Measurements from ENCODE around the gene SLC7A14. TPM values are rescaled to one million over a fixed set of nuclear protein-coding genes. Genes with fewer than 3 reads are reported as not detected.

Gene SLC7A14
- total RNA-seq, 2 donors from 2014 or later, result 0.26 TPM; not detected in 1

DNA sequence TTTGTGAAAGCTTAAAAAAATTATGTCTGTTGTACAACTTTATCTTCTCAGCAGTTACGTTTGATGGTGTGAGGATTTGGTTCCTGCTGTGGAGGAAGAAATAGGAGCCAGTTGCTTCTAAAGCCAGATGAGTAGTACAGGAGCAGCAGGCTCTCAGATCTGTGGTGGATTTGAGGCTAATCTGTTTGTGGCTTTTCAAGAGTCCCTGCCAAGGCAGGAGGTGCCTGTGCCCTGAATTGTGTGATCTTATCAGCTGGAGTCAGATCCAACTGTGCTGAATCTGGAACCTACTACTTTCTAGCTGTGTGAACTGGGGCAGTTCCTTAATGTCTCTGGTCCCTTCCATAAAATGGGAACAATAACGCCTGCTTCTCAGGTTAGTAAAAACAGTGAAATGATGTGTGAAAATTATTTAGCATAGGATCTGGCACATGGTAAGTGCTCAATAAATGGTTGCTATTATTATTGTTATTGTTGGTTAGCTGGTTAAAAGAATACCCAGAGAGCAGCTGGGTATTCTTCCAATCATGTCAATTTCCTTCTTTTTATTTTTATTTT lies 159.6 kb downstream of the SLC7A14 start:
- Histone ChIP-seq H3K4me3 (no peak overlapping the region), H3K36me3 (replicated peaks in 1 of 2; ENCODE audit: insufficient read depth in 1 of 2, low read depth in 2 of 2) (no peaks in the 10 kb centered on the region), H3K27me3 (no peaks in the 10 kb centered on the region), H3K4me1 (no peaks in the 10 kb centered on the region), H3K27ac (no peak overlapping the region), H3K9me3 (no peaks in the 10 kb centered on the region)
- ATAC-seq (no peak), DNase-seq (no peak)
- intact Hi-C loops (cut with DNase I), result no loop called here
- TF ChIP-seq POLR2A (IDR thresholded peaks at IDR 0.05), result no peak
- TF ChIP-seq, protein P1, sequence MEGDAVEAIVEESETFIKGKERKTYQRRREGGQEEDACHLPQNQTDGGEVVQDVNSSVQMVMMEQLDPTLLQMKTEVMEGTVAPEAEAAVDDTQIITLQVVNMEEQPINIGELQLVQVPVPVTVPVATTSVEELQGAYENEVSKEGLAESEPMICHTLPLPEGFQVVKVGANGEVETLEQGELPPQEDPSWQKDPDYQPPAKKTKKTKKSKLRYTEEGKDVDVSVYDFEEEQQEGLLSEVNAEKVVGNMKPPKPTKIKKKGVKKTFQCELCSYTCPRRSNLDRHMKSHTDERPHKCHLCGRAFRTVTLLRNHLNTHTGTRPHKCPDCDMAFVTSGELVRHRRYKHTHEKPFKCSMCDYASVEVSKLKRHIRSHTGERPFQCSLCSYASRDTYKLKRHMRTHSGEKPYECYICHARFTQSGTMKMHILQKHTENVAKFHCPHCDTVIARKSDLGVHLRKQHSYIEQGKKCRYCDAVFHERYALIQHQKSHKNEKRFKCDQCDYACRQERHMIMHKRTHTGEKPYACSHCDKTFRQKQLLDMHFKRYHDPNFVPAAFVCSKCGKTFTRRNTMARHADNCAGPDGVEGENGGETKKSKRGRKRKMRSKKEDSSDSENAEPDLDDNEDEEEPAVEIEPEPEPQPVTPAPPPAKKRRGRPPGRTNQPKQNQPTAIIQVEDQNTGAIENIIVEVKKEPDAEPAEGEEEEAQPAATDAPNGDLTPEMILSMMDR (IDR thresholded peaks at IDR 0.05), result no peak
- WGBS, 2 donors, result 67 to 74% methylated on average over 2 of the region's 2 CpGs

DNA sequence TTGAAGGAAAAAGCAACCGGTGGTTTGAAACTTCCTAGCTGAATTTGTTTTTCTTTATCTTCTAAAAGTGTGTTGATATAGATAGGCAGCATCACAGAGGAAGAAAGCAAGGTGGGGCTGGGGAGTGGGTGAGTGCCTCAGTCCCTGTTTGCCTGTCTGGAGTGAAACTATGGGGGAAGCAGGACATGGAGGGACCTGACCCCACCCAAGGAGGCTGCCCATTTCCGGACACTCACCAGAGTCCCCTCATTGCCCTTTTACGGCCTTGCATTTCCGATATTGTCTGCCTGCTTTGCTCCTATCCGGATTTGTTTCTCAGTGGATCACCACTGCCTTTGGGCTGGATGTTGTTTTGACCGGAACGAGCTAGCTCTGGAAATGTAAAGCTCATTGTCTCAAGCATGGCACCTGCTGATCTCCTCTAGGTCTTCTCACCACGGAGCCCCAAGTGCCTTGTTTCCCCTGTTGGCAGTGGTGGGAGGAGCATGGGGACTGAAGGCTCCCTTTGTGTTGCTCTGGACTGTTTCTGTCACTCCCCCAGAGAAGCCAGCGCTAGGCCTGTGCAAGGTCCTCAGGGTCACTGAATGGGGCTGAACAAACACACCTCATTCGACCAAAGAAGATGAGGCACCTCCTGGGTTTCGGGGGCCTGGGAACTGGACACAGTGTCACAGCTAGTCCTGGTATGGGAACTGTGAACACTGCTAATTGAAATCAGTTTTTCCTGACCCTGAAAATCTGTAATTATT lies 160.2 kb downstream of the SLC7A14 start:
- Histone ChIP-seq H3K9me3 (no peaks in the 10 kb centered on the region), H3K4me3 (no peak overlapping the region), H3K4me1 (no peaks in the 10 kb centered on the region), H3K27me3 (no peaks in the 10 kb centered on the region), H3K36me3 (replicated peaks in 1 of 2; ENCODE audit: insufficient read depth in 1 of 2, low read depth in 2 of 2) (no peaks in the 10 kb centered on the region), H3K27ac (no peak overlapping the region)
- DNase-seq, result no peak
- ATAC-seq, result no peak
- no peak for TF ChIP-seq POLR2A (IDR thresholded peaks at IDR 0.05)
- TF ChIP-seq, protein P1 (IDR thresholded peaks at IDR 0.05), result no peak
- 60 to 72% methylated on average over 11 of the region's 11 CpGs for WGBS, 2 donors
- intact Hi-C loops (cut with DNase I), result no loop called here

DNA sequence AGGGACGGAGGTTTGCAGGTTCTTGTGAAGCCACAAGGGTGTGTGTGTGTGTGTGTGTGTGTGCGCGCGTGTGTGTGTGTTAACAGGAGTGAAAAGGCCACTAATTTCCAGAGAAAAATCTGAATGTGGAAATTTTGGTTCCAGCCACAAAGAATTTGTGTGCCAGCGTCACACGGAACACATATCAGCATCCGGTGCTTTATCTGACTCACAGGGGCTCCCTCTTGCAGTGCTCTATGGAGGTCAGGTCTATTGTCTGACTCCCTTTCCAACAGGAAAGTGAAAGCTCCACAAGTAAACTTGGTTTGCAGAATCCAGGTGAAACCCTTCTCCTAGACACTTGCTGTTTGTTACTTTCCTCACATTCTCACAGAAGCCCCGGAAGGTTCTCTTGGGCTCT lies 161.0 kb downstream of the SLC7A14 start:
- DNase-seq (no peak), ATAC-seq (no peak)
- TF ChIP-seq, protein P1 (IDR thresholded peaks at IDR 0.05), result no peak
- no peak for TF ChIP-seq POLR2A (IDR thresholded peaks at IDR 0.05)
- WGBS, 2 donors, result 80 to 81% methylated on average over 8 of the region's 8 CpGs
- H3K9me3 ChIP-seq, result no peaks in the 10 kb centered on the region
- H3K27me3 ChIP-seq, result peaks cover 0 to under 1% of the 10 kb centered on the region in 2 donors
- no peaks in the 10 kb centered on the region for H3K36me3 ChIP-seq (replicated peaks in 1 of 2; ENCODE audit: insufficient read depth in 1 of 2, low read depth in 2 of 2)
- H3K4me1 ChIP-seq, result peaks cover under 1% of the 10 kb centered on the region
- no peak overlapping the region for H3K4me3 ChIP-seq
- intact Hi-C loops (cut with DNase I), result no loop called here
- no peak overlapping the region for H3K27ac ChIP-seq

DNA sequence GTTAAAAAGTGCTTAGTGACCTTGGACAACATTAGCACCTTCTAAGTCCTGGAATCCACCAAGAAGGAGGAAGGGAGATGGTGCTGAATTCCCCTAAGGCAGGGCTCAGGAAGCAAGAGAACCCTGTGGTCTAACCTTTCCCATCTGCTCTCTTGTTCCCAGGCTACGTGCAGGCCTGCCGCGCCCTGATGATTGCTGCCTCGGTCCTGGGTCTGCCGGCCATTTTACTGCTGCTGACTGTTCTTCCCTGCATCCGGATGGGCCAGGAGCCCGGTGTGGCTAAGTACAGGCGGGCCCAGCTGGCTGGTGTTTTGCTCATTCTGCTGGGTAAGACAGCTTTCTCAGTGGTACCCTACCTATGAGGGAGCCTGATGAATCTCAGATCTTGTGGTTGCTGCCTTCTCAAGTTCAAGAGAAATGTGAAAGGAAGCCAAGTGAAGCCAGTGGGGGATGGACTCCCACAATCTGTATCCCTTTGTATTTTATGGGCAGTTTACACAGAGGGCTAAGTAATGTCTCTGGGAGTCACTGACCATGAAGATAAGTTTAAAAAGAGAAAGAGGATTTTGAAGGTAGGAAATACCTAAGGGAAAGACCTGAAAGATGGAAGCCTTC lies 162.8 kb downstream of the SLC7A14 start:
- no peak overlapping the region for H3K27ac ChIP-seq
- TF ChIP-seq POLR2A (IDR thresholded peaks at IDR 0.05), result no peak
- TF ChIP-seq, protein P1 (IDR thresholded peaks at IDR 0.05), result no peak
- no peaks in the 10 kb centered on the region for H3K36me3 ChIP-seq (replicated peaks in 1 of 2; ENCODE audit: insufficient read depth in 1 of 2, low read depth in 2 of 2)
- H3K9me3 ChIP-seq, result no peaks in the 10 kb centered on the region
- 83 to 99% methylated on average over 8 of the region's 8 CpGs for WGBS, 2 donors
- DNase-seq (no peak), ATAC-seq (no peak)
- H3K27me3 ChIP-seq, result peaks cover 0 to 8% of the 10 kb centered on the region in 2 donors
- intact Hi-C loops (cut with DNase I), result no loop called here
- peaks cover 19% of the 10 kb centered on the region for H3K4me1 ChIP-seq
- H3K4me3 ChIP-seq, result no peak overlapping the region
